CD4-positive, alpha-beta T cell treated with Interleukin-17A for 1 hour (primary cell): ENCODE results near the gene FAM153A.
"Not testable (repeated sequence)": the region's sequence is repeated elsewhere in the genome, so short reads cannot be mapped to it uniquely, and the experiment has no call there.

Experiments
- DNase-seq: peaks from one replicate; pipeline ENCODE4 v3.0.0-alpha.2; 2020

Gene FAM153A

GRCh38 chr5:177723831-177724485, 58.7 kb downstream of the FAM153A start:
- not testable (repeated sequence) for DNase-seq

- not testable (repeated sequence) for DNase-seq
Observed at GRCh38 chr5:177722829-177723228, 59.9 kb downstream of the FAM153A start.

GRCh38 chr5:177719989-177720388, 62.7 kb downstream of the FAM153A start:
- DNase-seq = not testable (repeated sequence)

- not testable (repeated sequence) for DNase-seq
Observed at GRCh38 chr5:177715423-177715822, 67.3 kb downstream of the FAM153A start.

GRCh38 chr5:177696100-177696499, 86.6 kb downstream of the FAM153A start:
- not testable (repeated sequence) for DNase-seq

GRCh38 chr5:177695356-177695930, 87.3 kb downstream of the FAM153A start:
- not testable (repeated sequence) for DNase-seq

GRCh38 chr5:177694518-177694835, 88.2 kb downstream of the FAM153A start:
- not testable (repeated sequence) for DNase-seq

- DNase-seq = not testable (repeated sequence)
Observed at GRCh38 chr5:177693671-177694517, 88.8 kb downstream of the FAM153A start.

- DNase-seq = not testable (repeated sequence)
Observed at GRCh38 chr5:177692969-177693368, 89.7 kb downstream of the FAM153A start.

GRCh38 chr5:177692507-177692906, 90.2 kb downstream of the FAM153A start:
- DNase-seq = not testable (repeated sequence)

- DNase-seq = not testable (repeated sequence)
Observed at GRCh38 chr5:177689011-177689610, 93.6 kb downstream of the FAM153A start.

GRCh38 chr5:177688091-177688490, 94.6 kb downstream of the FAM153A start:
- not testable (repeated sequence) for DNase-seq

- not testable (repeated sequence) for DNase-seq
Observed at GRCh38 chr5:177681920-177682319, 100.8 kb downstream of the FAM153A start.
